Esophagus muscularis mucosa (tissue), 4 donors: Measurements from ENCODE around the gene DISC1.

Experiments
- CTCF ChIP-seq, 3 experiments: fragments of 200-600 bp in 2 of 3; fragments of 450-650 bp in 1 of 3; sonication (generic) in 2 of 3; IDR thresholded peaks; one replicate each; pipeline ENCODE4 v1.5.1; 2017 to 2019; ENCODE audit warnings: antibody characterized with exemption in 3 of 3, mild to moderate bottlenecking in 2 of 3, moderate library complexity in 1 of 3
- EP300 ChIP-seq: sonication (generic); formaldehyde crosslinking; IDR thresholded peaks from one replicate; pipeline ENCODE4 v1.6.1; 2017; ENCODE audit warnings: antibody characterized with exemption
- POLR2A ChIP-seq: fragments of 450-650 bp; IDR thresholded peaks from one replicate; pipeline ENCODE4 v1.6.1; 2017; ENCODE audit warnings: antibody characterized with exemption, moderate library complexity, mild to moderate bottlenecking, low read depth
- POLR2AphosphoS5 ChIP-seq, 2 donors: sonication (generic); formaldehyde crosslinking; IDR thresholded peaks; one replicate each; pipeline ENCODE4 v1.6.1; 2017; ENCODE audit warnings: antibody characterized with exemption in 2 of 2

GRCh38 chr1:231869364-231869763, 242.8 kb downstream of the DISC1 start:
- TF ChIP-seq CTCF (IDR thresholded peaks at IDR 0.05) = no peak
- TF ChIP-seq POLR2A = no peak
- TF ChIP-seq EP300 = no peak
- no peak for TF ChIP-seq POLR2AphosphoS5 (IDR thresholded peaks at IDR 0.05)
